ENCODE data around the gene MYEF2. TPM values are rescaled to one million over a fixed set of nuclear protein-coding genes. Genes with fewer than 3 reads are reported as not detected.

MYEF2 gene
- total and polyA plus RNA-seq, 2 donors, result 11.8 to 20.4 TPM

DNA sequence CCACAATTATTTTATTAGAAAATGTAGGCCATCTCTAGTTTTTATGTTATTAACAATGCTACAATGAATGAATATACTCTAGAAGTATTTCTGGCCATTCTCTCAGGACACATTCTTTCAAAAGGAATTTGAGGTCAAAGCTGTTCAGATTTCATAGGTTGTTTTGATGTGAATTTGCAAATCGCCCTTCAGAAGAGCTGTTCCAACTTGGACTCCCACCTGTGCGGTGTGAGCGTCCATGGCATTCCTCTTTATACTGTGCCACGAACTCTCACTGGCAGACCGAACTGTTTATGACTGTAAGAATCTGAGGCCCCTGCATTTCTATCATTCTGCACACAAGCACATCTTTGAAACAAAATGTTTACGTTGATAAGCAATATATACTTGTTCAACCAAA, 75.9 kb downstream of the MYEF2 start:
- H3K4me1 ChIP-seq (ENCODE audit: control insufficient read depth in 2 of 2, insufficient read depth in 2 of 2, low read length in 2 of 2), result no peaks in the 10 kb centered on the region
- no peak for DNase-seq (ENCODE audit: low read depth in 6 of 9, low spot score in 9 of 9)
- H3K9me3 ChIP-seq (ENCODE audit: control insufficient read depth in 2 of 2, insufficient read depth in 1 of 2, low read length in 1 of 2), result no peaks in the 10 kb centered on the region
- no peaks in the 10 kb centered on the region for H3K36me3 ChIP-seq (ENCODE audit: control insufficient read depth in 2 of 2, insufficient read depth in 2 of 2, low read length in 1 of 2)
- H3K4me3 ChIP-seq (ENCODE audit: low read length in 2 of 2), result no peak overlapping the region
- WGBS, result 82% methylated on average over 6 of the region's 6 CpGs
- H3K27me3 ChIP-seq (ENCODE audit: control insufficient read depth in 2 of 2, insufficient read depth in 1 of 2, low read length in 1 of 2), result no peaks in the 10 kb centered on the region
- H3K27ac ChIP-seq (ENCODE audit: low read depth in 1 of 2, low read length in 1 of 2), result no peak overlapping the region

DNA sequence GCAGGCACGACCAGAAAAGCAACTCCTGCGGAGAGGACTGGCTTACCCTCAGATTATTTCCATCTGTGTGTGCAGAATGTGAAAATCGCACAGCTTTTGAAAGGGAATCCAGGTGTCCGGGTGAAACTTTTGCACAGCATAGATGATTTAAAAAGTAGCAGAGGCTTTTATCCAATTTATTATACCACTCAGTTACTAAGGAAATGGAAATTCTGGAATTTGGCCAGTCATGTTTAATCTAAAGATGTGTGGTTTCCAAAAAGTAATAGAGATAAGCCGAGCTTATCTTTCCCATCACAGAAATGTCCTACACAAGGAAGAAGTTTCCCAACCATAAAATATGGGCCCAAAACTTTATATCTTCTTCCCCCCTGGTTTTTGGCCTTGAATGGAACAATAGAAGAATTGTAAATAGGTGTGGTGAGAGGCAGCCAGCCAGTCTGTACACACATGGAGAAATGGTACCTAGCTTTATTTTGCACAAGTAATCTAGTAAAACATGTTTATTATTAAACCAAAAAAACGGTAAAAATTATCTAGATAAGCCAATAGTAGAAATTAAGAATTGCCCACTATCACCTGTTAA, 76.6 kb downstream of the MYEF2 start:
- Histone ChIP-seq H3K27me3 (ENCODE audit: control insufficient read depth in 2 of 2, insufficient read depth in 1 of 2, low read length in 1 of 2) (no peaks in the 10 kb centered on the region), H3K36me3 (ENCODE audit: control insufficient read depth in 2 of 2, insufficient read depth in 2 of 2, low read length in 1 of 2) (no peaks in the 10 kb centered on the region), H3K4me3 (ENCODE audit: low read length in 2 of 2) (no peak overlapping the region), H3K4me1 (ENCODE audit: control insufficient read depth in 2 of 2, insufficient read depth in 2 of 2, low read length in 2 of 2) (no peaks in the 10 kb centered on the region), H3K27ac (ENCODE audit: low read depth in 1 of 2, low read length in 1 of 2) (no peak overlapping the region), H3K9me3 (ENCODE audit: control insufficient read depth in 2 of 2, insufficient read depth in 1 of 2, low read length in 1 of 2) (no peaks in the 10 kb centered on the region)
- no peak for DNase-seq (ENCODE audit: low read depth in 6 of 9, low spot score in 9 of 9)
- 89% methylated on average over 6 of the region's 6 CpGs for WGBS

GRCh38 chr15:48097264-48097663, 80.8 kb downstream of the MYEF2 start:
- 93% methylated on average over 2 of the region's 2 CpGs for WGBS
- no peak overlapping the region for H3K4me3 ChIP-seq (ENCODE audit: low read length in 2 of 2)
- no peaks in the 10 kb centered on the region for H3K36me3 ChIP-seq (ENCODE audit: control insufficient read depth in 2 of 2, insufficient read depth in 2 of 2, low read length in 1 of 2)
- no peaks in the 10 kb centered on the region for H3K9me3 ChIP-seq (ENCODE audit: control insufficient read depth in 2 of 2, insufficient read depth in 1 of 2, low read length in 1 of 2)
- H3K27ac ChIP-seq (ENCODE audit: low read depth in 1 of 2, low read length in 1 of 2), result no peak overlapping the region
- no peaks in the 10 kb centered on the region for H3K4me1 ChIP-seq (ENCODE audit: control insufficient read depth in 2 of 2, insufficient read depth in 2 of 2, low read length in 2 of 2)
- no peaks in the 10 kb centered on the region for H3K27me3 ChIP-seq (ENCODE audit: control insufficient read depth in 2 of 2, insufficient read depth in 1 of 2, low read length in 1 of 2)
- no peak for DNase-seq (ENCODE audit: low read depth in 6 of 9, low spot score in 9 of 9)

DNA sequence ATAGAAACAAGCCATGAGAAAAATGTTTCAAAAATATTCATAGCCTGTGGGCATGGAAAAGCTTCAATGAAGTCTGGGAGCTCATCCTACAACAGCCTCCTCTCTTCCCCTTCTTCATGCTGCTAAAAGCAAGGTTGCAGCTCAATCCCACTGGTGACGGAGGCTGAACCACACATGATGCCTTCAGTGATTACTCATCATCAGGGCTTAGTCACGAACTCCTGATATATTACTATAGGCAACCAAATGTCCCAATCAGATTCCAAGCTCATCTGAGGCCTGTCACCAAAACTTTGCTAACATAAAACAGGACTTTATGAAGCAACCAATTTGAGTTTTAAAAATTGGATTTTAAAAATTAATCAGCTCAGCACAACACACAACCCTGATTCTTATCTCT, 81.3 kb downstream of the MYEF2 start:
- H3K27ac ChIP-seq (ENCODE audit: low read depth in 1 of 2, low read length in 1 of 2), result no peak overlapping the region
- no peaks in the 10 kb centered on the region for H3K36me3 ChIP-seq (ENCODE audit: control insufficient read depth in 2 of 2, insufficient read depth in 2 of 2, low read length in 1 of 2)
- H3K4me3 ChIP-seq (ENCODE audit: low read length in 2 of 2), result no peak overlapping the region
- no peaks in the 10 kb centered on the region for H3K4me1 ChIP-seq (ENCODE audit: control insufficient read depth in 2 of 2, insufficient read depth in 2 of 2, low read length in 2 of 2)
- no peak for DNase-seq (ENCODE audit: low read depth in 6 of 9, low spot score in 9 of 9)
- no peaks in the 10 kb centered on the region for H3K27me3 ChIP-seq (ENCODE audit: control insufficient read depth in 2 of 2, insufficient read depth in 1 of 2, low read length in 1 of 2)
- WGBS, result 91% methylated on average over 2 of the region's 2 CpGs
- H3K9me3 ChIP-seq (ENCODE audit: control insufficient read depth in 2 of 2, insufficient read depth in 1 of 2, low read length in 1 of 2), result no peaks in the 10 kb centered on the region

DNA sequence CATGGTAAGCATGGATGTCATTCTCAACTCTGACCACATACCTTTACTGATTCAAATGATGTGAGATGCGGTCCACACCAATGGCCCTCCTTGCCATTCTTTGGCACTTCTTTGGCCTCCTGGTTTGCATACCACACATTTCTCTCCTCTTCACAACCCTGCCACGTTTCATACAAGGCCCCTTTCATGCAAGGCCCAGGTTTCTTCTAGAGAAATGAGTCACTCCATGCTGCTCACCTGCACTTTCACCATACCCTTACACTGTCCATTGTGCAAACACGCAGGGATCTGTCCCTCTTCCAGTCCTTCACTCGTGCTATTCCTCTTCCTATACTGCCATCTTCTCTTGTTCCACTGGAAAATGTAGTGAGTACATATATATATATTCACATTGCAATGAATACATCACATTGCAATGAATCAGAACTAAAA, 81.7 kb downstream of the MYEF2 start:
- WGBS, result 87% methylated on average over 4 of the region's 4 CpGs
- no peaks in the 10 kb centered on the region for H3K9me3 ChIP-seq (ENCODE audit: control insufficient read depth in 2 of 2, insufficient read depth in 1 of 2, low read length in 1 of 2)
- no peaks in the 10 kb centered on the region for H3K27me3 ChIP-seq (ENCODE audit: control insufficient read depth in 2 of 2, insufficient read depth in 1 of 2, low read length in 1 of 2)
- DNase-seq (ENCODE audit: low read depth in 6 of 9, low spot score in 9 of 9), result no peak
- H3K36me3 ChIP-seq (ENCODE audit: control insufficient read depth in 2 of 2, insufficient read depth in 2 of 2, low read length in 1 of 2), result no peaks in the 10 kb centered on the region
- no peak overlapping the region for H3K4me3 ChIP-seq (ENCODE audit: low read length in 2 of 2)
- H3K27ac ChIP-seq (ENCODE audit: low read depth in 1 of 2, low read length in 1 of 2), result no peak overlapping the region
- no peaks in the 10 kb centered on the region for H3K4me1 ChIP-seq (ENCODE audit: control insufficient read depth in 2 of 2, insufficient read depth in 2 of 2, low read length in 2 of 2)

DNA sequence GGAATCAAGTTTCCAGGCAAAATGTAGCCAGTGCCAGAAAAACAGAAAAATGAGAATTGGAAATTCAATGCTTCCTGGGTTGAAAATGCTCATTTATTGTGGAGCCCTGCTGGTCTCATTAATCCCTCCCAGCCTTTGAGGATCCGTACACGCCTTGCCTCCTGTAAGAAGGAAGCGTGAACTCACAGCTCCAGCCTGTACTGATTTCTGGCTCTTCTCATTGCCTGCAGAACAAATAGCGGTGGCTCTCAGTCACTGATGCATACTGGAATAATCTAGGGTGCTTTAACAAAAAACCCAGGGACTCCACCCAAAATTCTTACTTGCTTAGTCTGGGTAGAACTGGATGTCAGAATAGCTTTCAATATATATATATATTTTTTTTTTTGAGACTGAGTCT, 86.6 kb downstream of the MYEF2 start:
- H3K4me1 ChIP-seq (ENCODE audit: control insufficient read depth in 2 of 2, insufficient read depth in 2 of 2, low read length in 2 of 2), result no peaks in the 10 kb centered on the region
- H3K27me3 ChIP-seq (ENCODE audit: control insufficient read depth in 2 of 2, insufficient read depth in 1 of 2, low read length in 1 of 2), result no peaks in the 10 kb centered on the region
- DNase-seq (ENCODE audit: low read depth in 6 of 9, low spot score in 9 of 9), result no peak
- no peak overlapping the region for H3K27ac ChIP-seq (ENCODE audit: low read depth in 1 of 2, low read length in 1 of 2)
- no peaks in the 10 kb centered on the region for H3K36me3 ChIP-seq (ENCODE audit: control insufficient read depth in 2 of 2, insufficient read depth in 2 of 2, low read length in 1 of 2)
- 86% methylated on average over 4 of the region's 4 CpGs for WGBS
- H3K9me3 ChIP-seq (ENCODE audit: control insufficient read depth in 2 of 2, insufficient read depth in 1 of 2, low read length in 1 of 2), result no peaks in the 10 kb centered on the region
- H3K4me3 ChIP-seq (ENCODE audit: low read length in 2 of 2), result no peak overlapping the region

DNA sequence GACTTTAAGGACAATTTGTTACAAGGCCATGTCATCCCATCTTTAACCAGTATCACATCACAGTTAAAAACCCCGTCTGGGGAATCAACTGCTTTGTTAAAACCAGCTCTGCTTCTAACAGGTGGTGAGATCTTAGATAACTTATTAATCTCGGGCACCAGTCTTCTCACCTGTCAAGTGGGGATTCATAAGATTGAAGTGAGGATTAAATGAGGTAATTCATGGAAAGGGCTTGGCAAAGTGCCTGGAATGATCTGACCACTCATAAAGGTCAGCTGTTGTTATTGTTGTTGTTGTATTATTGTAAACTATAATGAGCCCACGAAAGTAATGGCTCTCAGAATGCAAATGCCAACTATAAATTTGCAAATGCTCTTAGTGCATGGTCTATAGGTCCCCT, 87.4 kb downstream of the MYEF2 start:
- 75% methylated on average over 3 of the region's 3 CpGs for WGBS
- Histone ChIP-seq H3K36me3 (ENCODE audit: control insufficient read depth in 2 of 2, insufficient read depth in 2 of 2, low read length in 1 of 2) (no peaks in the 10 kb centered on the region), H3K4me1 (ENCODE audit: control insufficient read depth in 2 of 2, insufficient read depth in 2 of 2, low read length in 2 of 2) (no peaks in the 10 kb centered on the region), H3K27ac (ENCODE audit: low read depth in 1 of 2, low read length in 1 of 2) (no peak overlapping the region), H3K9me3 (ENCODE audit: control insufficient read depth in 2 of 2, insufficient read depth in 1 of 2, low read length in 1 of 2) (no peaks in the 10 kb centered on the region), H3K27me3 (ENCODE audit: control insufficient read depth in 2 of 2, insufficient read depth in 1 of 2, low read length in 1 of 2) (no peaks in the 10 kb centered on the region), H3K4me3 (ENCODE audit: low read length in 2 of 2) (no peak overlapping the region)
- no peak for DNase-seq (ENCODE audit: low read depth in 6 of 9, low spot score in 9 of 9)

DNA sequence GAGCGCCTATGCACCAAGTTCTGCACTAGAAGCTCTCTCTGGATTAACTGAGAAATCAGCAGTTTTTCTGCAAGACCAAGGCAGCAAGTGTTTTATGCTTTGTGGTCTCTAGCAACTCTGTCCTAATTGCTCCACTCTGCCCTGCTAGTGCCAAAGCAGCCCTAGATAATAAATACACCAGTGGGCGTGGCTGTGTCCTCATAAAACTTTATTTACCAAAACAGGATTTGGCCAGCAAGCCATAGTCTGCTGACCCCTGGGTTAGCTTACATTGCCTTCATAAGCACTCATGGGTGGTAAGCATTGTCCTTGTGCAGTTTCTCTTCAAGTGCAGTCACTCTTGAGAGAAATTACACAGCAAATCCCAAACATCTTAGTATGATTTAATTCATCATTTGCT, 88.0 kb downstream of the MYEF2 start:
- Histone ChIP-seq H3K4me3 (ENCODE audit: low read length in 2 of 2) (no peak overlapping the region), H3K27me3 (ENCODE audit: control insufficient read depth in 2 of 2, insufficient read depth in 1 of 2, low read length in 1 of 2) (no peaks in the 10 kb centered on the region), H3K27ac (ENCODE audit: low read depth in 1 of 2, low read length in 1 of 2) (no peak overlapping the region), H3K9me3 (ENCODE audit: control insufficient read depth in 2 of 2, insufficient read depth in 1 of 2, low read length in 1 of 2) (no peaks in the 10 kb centered on the region), H3K36me3 (ENCODE audit: control insufficient read depth in 2 of 2, insufficient read depth in 2 of 2, low read length in 1 of 2) (no peaks in the 10 kb centered on the region), H3K4me1 (ENCODE audit: control insufficient read depth in 2 of 2, insufficient read depth in 2 of 2, low read length in 2 of 2) (no peaks in the 10 kb centered on the region)
- DNase-seq (ENCODE audit: low read depth in 6 of 9, low spot score in 9 of 9), result no peak
- 78% methylated on average over 2 of the region's 2 CpGs for WGBS

DNA sequence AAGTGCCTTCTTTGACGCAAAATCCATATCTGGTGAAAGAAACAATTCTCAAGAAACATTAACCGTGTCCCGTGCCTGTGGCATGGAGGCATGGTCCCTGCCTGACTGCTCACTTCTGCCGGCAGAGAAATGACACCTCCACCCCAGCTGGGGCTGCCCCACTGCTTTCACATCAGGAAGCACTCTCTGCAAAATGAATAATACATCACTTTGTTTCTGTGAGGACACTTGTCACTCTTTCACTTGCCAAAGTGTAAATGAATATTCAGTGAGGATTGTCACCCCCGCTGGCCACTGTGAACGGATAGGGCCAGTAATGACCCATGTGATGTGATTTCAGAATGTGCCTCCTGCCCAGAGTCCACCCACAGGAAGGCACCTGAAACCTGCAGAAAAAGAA, 88.4 kb downstream of the MYEF2 start:
- H3K4me3 ChIP-seq (ENCODE audit: low read length in 2 of 2), result no peak overlapping the region
- no peak overlapping the region for H3K27ac ChIP-seq (ENCODE audit: low read depth in 1 of 2, low read length in 1 of 2)
- H3K36me3 ChIP-seq (ENCODE audit: control insufficient read depth in 2 of 2, insufficient read depth in 2 of 2, low read length in 1 of 2), result no peaks in the 10 kb centered on the region
- H3K27me3 ChIP-seq (ENCODE audit: control insufficient read depth in 2 of 2, insufficient read depth in 1 of 2, low read length in 1 of 2), result no peaks in the 10 kb centered on the region
- DNase-seq (ENCODE audit: low read depth in 6 of 9, low spot score in 9 of 9), result no peak
- H3K4me1 ChIP-seq (ENCODE audit: control insufficient read depth in 2 of 2, insufficient read depth in 2 of 2, low read length in 2 of 2), result no peaks in the 10 kb centered on the region
- H3K9me3 ChIP-seq (ENCODE audit: control insufficient read depth in 2 of 2, insufficient read depth in 1 of 2, low read length in 1 of 2), result no peaks in the 10 kb centered on the region
- 72% methylated on average over 6 of the region's 6 CpGs for WGBS

DNA sequence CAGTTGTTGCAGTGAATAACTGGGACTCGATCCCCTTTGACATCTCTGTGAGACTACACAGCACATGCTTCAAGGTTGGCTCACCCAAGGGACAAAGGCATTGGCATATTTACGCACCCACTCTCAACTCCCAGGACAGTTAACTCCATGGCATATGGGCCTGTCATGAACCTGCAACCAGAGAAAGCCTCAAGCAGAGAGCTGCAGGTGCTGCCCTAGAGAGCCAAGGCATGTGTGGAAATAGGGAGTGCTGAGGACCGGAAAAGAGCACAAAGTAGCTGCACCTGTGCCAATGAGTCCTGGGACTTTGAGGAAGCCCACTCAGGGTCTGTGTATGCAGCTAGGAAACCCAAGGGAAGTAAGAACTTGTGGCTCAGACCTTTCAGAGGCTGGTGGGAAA, 90.3 kb downstream of the MYEF2 start:
- H3K4me1 ChIP-seq (ENCODE audit: control insufficient read depth in 2 of 2, insufficient read depth in 2 of 2, low read length in 2 of 2), result no peaks in the 10 kb centered on the region
- no peak for DNase-seq (ENCODE audit: low read depth in 6 of 9, low spot score in 9 of 9)
- H3K9me3 ChIP-seq (ENCODE audit: control insufficient read depth in 2 of 2, insufficient read depth in 1 of 2, low read length in 1 of 2), result no peaks in the 10 kb centered on the region
- H3K27ac ChIP-seq (ENCODE audit: low read depth in 1 of 2, low read length in 1 of 2), result no peak overlapping the region
- no peak overlapping the region for H3K4me3 ChIP-seq (ENCODE audit: low read length in 2 of 2)
- WGBS, result 93% methylated on average over 3 of the region's 3 CpGs
- H3K36me3 ChIP-seq (ENCODE audit: control insufficient read depth in 2 of 2, insufficient read depth in 2 of 2, low read length in 1 of 2), result no peaks in the 10 kb centered on the region
- no peaks in the 10 kb centered on the region for H3K27me3 ChIP-seq (ENCODE audit: control insufficient read depth in 2 of 2, insufficient read depth in 1 of 2, low read length in 1 of 2)

All from thymus (tissue), 11 donors.